HG02884 (cell line): ENCODE data around the gene SETD5.
A peak's percentile ranks its signal among the peaks of the same experiment; 100 is the strongest.

Source experiments
- ATAC-seq: cut with Tn5 transposase; IDR thresholded peaks from one replicate; pipeline ENCODE4 v1.9.1; 2021; ENCODE audit warnings: mild to moderate bottlenecking, moderate library complexity; ENCODE audit not compliant: unreplicated experiment

The SETD5 gene, protein sequence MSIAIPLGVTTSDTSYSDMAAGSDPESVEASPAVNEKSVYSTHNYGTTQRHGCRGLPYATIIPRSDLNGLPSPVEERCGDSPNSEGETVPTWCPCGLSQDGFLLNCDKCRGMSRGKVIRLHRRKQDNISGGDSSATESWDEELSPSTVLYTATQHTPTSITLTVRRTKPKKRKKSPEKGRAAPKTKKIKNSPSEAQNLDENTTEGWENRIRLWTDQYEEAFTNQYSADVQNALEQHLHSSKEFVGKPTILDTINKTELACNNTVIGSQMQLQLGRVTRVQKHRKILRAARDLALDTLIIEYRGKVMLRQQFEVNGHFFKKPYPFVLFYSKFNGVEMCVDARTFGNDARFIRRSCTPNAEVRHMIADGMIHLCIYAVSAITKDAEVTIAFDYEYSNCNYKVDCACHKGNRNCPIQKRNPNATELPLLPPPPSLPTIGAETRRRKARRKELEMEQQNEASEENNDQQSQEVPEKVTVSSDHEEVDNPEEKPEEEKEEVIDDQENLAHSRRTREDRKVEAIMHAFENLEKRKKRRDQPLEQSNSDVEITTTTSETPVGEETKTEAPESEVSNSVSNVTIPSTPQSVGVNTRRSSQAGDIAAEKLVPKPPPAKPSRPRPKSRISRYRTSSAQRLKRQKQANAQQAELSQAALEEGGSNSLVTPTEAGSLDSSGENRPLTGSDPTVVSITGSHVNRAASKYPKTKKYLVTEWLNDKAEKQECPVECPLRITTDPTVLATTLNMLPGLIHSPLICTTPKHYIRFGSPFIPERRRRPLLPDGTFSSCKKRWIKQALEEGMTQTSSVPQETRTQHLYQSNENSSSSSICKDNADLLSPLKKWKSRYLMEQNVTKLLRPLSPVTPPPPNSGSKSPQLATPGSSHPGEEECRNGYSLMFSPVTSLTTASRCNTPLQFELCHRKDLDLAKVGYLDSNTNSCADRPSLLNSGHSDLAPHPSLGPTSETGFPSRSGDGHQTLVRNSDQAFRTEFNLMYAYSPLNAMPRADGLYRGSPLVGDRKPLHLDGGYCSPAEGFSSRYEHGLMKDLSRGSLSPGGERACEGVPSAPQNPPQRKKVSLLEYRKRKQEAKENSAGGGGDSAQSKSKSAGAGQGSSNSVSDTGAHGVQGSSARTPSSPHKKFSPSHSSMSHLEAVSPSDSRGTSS (N-terminal part only)

DNA sequence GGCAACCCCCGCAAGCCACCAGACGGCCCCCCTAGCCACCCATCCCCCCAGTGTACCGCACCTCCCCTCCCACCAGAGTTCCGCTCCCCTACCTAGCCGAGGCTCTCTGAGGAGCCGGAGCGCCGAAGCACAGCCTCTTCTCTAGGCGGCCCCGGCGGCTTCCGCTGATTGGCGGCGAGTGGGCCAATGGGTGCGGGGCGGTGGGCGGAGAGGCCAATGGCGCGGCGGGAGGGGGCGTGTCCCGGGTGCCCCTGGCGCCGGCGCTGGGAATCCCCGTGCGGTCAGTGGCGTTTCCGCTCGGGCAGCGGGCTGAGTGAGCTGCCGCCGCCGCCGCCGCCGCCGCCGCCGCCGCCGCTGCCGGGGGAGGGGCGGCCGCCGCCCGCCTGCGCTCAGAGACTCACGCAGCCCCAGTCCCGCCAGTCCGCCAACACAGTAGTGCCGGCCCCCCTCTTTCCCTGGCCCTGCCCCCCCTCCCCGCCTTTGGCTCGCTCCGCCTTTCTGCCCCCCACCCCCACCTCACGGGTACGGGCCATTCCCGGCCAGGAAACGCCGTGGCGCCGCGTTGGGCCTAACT is at the start of gene SETD5:
SETD5 (plus strand) TSS at position 284 of the 574 bp plus-strand sequence. CDS start 31,324 bp downstream, outside the sequence.
- peak; percentile 41 for ATAC-seq

DNA sequence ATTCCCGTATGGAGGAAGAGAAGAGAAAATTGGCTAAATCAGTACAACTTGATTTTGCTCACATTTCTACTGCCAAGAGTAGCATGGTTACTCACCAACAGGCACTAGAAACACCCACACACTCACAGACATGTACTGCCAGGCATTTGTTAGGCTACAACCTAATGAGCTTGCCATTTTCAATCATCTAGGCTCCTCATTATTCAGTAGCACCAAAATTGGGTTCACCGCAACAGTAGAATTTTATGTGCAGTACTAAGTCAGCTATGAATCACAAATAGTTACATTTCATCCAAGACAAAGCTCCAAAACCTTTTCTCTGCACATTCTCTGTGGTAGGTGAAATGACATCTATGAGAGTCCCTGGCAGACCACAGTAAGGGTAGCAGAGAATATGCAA is 49.5 kb upstream of the SETD5 start:
- no peak for ATAC-seq

DNA sequence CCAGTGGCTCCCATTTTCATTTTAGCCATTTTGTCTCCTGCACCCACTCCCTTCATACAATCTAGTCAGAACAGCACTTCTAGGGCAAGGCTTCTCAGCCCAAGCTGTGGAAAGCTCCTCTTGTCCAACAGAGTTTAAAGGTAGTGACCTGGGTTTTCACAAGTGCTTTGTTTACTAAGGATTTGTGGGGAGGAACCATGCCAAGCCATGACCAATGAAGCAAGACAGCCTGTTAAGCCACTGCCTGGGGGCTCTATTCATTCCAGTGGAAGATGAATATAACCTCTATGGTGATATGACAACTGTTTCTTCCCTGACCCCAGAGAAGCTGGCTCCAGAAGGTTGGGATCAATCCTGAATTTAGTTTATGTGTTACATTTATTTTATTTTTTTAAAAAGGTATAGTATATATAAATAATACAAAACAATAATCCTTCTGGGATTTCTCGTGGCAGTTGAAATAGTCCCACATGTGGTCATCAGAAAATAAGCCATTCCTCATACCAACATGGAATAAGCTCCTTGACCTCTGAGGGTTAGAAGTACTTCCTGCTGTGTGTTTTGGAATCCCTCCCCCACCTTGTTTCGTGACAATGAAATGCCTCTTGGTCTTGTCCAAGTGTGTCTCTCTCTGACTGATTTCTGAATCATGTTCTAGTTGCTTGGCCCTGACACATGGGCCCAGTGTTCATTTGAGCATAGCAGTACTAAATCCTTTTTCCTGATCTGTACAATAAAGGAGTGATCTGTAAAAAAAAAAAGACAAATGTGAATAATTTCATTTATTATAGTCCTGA is 47.9 kb upstream of the SETD5 start:
- ATAC-seq, result no peak

DNA sequence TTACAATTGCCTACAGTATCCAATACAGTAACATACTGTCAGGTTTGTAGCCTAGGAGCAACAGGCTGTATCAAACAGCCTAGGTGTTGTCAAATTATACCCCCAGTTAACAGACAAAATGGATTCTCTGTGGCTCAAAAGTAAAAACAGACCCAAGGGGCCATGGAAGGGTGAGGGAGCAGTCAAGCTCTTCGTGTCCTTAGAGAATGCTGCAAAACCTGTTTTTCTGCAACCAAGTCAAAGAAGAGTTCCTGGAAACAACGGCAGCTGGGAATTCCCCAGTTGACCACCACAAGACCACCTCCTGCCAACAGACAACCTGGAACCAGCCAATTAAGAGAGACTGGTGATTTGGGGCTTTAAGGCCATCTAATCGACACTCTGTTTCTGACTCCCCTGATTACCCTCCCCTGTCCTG is 45.7 kb upstream of the SETD5 start:
- ATAC-seq, result no peak

DNA sequence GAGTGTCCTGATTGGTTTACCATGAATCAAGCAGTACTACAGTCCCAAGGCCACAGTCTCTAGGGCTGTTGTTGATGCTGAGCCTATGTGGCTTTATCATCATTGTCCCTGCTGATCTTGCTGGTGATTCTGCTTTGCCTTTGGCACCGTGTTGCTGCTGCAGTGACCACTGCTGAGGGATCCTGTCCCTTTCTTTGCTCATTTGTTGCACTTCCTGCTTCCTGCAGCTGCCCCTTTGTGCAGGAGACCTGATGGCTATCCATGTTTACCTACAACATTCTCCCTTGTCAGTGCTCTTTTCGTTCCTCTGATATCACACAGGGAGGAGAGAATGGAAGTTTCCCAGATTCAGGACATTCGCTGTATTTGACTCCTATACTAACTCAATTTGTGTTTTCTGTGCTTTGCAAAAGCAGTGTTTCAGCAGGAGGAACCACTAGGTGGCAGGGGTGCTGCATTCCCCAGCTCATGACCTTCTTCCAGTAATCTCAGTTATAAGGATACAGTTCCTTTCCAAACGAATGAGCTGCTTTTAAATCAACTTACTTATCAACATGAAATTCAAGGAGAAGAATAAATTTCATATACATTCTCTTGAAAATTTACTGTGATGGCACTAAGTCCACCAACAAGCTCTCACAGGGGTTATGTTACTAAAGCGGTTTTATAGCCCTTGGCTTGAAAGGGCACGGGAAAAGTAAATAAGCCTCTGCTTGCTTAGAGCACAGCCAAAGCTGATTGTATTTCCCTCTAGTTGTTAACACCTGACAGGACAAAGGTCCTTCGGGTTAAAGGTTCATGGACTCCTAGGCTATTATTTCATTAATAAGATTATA is 44.3 kb upstream of the SETD5 start:
- no peak for ATAC-seq

DNA sequence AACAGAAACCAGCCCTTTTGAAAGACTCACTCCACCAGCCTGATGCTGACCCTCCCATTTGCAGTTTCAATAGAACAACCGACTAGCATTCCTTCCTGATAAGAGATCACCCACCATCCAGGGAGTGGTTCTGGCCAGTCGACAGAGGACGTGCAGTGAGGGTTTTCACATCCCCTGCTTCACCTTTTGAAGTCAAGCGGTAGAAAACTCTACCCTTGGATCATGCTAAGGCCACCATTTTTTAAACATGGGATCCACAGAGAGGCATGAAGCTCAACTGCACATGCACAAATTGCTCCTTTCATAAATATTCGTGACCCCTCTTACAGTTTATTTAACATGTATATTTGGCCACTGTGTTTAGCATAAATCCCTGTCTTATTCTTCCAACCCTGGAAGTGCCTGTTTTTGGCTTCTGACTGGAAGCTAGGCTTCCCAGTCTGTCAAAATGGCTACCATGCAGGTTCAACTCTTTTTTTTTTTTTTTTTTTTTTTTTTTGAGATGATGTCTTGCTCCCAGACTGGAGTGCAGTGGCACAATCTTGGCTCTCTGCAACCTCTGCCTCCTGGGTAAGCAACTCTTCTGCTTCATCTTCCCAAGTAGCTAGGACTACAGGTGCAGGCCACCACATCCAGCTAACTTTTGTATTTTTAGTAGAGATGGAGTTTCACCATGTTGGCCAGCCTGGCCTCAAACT is 35.6 kb upstream of the SETD5 start:
- ATAC-seq, result no peak

DNA sequence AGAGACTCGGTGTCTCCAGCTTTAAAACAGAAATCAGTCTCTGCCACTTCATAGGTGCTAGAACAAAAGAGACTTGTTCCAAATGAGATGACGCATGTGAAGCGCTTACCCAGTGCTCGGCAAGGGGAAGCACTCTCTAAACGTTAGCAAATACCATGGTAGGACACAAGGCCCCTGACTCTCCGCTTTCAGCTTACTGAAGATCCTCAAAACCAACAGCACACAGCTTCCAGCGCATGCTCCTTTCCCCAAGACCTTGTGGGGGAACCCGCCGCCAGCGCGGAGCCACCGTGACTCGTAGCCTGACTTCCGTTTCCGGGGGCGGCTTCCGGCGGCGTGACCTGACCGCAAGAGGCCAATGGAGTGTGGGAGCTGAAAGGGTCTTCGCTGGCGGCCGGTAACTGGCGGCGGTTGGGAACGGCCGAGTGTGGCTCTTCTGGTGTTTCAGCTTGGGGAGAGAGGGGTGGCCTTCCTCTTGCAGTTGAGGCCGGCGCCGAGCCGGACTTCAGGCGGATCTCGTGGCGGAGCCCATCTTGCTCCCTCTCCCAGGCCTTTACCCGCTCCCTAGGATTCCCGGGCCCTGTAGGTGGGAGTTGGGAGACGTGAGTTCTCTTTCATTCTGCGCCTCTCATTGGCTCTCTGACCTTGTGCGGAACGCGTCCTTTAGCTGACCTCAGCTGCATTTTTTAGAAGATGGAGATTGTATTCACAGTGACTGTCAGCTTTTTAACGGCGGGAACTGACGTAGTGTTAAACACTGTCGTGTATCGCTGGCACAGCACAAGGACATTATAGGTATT is 34.5 kb upstream of the SETD5 start, which contains the start of gene THUMPD3:
THUMPD3 (plus strand) TSS at position 324 of the 800 bp plus-strand sequence. CDS start 2,015 bp downstream, outside the sequence.
- peak; percentile 97 for ATAC-seq

DNA sequence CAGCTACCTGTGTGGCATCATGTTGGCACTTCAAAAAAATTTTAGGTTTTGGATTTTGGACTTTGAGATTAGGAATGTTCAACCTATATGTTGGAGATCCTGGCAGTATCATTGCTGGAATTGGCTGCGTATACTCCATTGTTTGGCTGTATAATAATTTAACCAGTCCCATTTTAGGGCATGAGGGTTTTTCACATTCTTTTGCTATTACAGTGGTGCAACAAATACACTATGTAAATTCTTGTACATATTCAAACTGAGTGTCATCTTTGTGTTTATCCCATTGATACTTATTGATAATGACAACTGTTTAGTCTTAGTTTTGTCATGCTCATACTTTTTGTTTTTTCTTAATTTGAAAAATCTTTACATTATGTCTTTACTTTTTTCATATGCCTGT is 27.9 kb upstream of the SETD5 start:
- no peak for ATAC-seq

DNA sequence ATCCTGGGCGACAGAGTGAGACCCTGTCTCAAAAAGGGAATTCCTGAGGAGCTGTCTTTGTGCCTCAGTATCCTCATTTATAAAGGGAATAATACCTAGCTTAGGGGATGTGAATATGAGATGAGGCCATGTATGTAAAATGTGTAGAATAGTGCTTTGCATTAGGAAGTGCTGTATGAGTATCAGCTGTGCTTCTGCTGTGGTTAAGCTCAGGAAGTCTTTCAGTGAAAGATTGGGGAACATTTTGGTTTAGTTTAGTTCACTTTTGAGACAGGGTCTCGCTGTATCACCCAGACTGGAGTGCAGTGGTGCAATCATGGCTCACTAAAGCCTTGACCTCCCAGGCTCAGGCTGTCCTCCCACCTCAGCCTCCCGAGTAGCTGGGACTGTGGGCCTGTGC is 23.9 kb upstream of the SETD5 start:
- no peak for ATAC-seq

DNA sequence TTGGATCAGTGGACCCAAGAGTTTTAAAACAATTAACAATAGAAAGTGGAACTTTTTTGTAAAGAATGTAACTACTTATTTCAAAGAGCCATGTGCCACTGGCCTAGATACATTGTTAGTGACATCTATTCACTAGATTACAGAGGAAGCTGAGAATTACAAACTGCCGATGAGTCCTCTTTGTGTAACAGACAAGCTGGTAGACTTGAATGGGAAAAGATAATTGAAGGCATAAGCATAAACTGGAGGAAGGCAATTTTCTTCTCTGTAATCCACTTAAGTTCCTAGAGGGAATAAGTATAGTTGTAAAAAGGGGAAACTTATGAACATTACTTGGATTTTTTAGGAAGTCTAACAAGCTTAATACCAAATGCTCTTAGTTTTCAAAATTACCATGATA is 19.4 kb upstream of the SETD5 start:
- ATAC-seq, result no peak

DNA sequence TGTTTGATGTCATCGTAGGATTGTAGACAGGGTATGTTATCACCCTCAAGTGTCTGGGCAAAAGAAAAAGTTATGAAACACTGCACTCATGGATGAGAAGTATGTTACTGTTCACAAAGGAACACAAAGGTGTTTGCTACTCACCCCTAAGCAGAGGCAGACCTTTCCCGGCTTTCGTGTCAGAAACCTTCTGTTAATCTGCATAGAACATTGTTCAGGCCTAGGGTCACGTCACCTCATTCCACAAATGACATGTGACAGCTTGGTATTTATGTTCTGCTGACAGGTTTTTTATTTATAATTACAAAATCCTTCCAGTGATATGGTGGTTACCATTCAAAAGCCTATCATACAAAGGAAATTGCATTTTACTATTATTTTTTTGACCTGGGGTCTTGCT is 18.1 kb upstream of the SETD5 start:
- no peak for ATAC-seq

DNA sequence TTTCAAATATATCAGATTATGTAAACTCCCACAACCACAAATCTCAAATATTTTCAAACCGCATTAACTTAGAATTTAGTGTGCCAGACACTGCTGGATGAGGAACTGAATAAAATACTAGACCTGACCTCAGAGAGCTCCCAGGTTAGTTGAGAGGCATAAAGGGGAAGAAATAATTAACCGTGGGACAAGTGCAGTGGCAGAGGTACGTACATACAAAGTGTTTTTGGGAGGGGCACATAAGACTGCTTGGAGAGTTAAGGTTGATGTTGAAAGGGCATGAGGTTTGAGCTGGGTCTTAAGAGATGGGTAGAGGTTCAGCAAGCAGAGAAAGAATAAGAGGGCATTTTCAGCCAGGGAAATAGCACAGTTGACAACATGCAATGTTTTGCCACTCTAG is 17.4 kb upstream of the SETD5 start:
- no peak for ATAC-seq

DNA sequence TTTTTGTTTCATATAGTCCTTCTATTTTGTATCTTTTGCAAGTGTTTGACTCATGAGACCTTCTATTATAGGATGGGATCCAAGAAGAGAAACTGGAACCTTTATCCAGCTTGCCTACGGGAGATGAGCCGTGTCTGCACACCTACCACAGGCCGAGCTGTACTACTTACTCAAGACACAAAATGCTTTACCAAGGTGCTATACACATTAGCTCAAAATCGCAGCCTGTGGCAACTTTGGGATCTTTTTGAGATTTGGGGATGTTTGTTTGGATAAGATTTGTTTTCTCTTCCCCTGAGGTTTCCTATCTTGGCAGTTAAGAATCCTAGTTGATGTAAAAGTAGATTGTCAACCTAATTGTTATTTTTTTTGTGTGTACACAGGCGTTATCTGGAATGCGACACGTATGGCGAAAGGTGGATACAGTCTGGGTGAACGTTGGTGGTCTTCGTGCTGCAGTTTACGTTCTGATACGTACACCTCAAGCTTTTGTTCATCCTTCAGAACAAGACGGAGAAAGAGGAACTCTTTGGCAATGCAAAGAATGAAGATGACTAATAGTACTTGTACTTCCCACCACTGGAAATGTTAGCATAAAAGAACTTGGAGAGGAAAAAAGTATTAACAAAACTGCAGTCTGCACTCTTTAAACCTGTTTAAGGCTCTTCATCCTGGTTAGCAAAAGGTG is 13.1 kb upstream of the SETD5 start:
- no peak for ATAC-seq

DNA sequence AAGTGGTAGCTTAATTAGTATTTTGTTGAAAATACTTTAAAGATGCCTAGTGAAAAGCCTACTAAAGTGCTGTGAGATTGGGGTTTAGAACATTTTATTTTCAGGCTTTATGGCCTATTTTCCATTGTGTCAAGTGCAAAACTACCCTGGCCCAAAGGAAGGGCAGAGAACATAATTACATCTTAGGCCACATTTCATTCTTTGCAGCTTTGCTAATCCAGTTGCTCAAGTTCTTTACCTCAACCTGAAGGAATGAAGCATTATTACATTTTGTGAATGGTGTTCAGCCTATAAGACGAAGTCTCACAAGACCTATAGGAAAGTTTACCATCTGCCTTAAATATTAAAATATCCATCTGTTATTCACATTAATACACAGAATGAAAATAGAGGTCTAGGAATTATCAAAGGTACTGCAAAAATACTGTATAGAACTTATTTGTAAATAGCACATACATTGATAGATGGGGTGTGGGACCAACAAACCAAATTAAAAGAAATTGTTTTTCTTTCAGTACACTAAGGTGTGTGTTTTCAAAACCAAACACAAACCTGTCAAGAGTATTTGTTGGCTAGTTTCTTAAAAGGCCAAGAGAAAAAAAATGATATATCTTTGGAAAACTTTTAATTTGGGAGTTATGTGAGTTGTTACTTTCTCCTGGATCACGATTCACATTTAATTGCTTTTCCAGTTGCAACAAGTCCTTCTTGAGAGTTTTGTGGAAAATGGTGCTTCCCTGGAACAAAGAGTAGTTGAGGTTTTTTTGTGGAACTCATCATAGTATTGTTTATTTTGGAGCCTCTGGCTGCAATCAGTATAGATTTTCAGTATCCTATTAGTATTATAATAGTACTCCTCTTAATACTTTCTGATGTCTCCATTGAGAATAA is 12.0 kb upstream of the SETD5 start:
- no peak for ATAC-seq

DNA sequence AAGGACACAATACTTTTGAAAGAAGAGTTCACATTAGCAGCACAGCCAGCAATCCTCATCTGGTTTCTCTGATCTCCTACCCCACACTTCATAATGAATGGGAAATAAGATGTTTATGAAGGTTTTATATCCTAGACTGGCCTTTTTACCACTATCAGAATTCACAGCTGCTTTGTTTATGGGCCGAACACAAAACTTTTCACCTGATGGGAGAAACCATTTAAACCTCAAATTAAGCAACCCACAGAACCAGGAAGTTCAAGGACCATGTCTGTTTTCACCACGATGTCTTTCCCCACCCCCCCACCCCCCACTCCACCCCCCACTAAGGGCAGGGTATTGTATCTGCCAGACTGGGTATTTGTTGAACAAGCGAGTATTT is 11.3 kb upstream of the SETD5 start:
- ATAC-seq, result no peak
